Left forelimb (tissue), 1 donor: Measurements from ENCODE around the gene GIMD1.
"Not testable (repeated sequence)": the region's sequence is repeated elsewhere in the genome, so short reads cannot be mapped to it uniquely, and the experiment has no call there.

Source experiments
- DNase-seq: peaks from one replicate; pipeline ENCODE4 v3.0.0-alpha.2; 2018; ENCODE audit warnings: low spot score

Gene GIMD1

DNA sequence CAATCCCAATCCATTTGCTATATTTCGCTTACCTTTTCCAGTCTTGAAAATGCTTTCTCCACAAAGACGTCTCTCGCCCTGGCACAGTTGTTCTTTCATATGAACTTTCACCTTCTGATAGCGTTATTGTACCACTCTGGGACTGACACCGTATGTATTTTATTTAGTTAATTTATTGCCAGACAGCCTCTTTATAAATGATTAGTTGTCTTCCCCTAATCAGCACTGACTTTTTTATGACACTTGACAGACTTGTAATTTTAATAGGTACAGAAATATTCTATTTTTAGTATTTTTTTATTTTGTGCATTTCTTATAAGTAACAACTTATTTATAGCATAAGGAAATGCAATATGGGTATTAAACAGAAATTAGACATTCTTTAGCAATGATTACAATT lies at the start of gene GIMD1:
TSS of gene GIMD1 (minus strand) at position 101 of the 400 bp plus-strand sequence. CDS start 1,343 bp downstream, outside the sequence.
- DNase-seq: no peak

DNA sequence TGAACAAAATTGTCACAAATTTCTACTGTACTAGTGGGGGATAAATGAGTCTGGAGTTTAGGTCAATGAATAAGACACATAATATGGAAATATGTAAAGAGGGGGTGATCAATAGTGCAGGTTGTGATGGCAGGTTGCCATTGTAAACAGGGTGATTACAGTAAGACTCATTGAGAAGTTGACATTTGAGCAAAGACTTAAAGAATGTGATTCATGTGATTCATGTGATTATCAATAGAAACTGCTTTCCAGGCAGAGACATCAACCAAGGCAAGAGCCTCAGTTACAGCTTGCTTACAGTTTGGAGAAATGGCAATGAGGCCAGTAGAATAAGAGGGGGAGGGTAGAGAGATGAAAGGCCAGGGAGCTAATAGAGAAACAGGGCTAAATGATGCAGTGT lies 45.8 kb upstream of the GIMD1 start:
- DNase-seq: no peak

- no peak for DNase-seq
Observed at GRCh38 chr4:106409901-106410889, 41.6 kb upstream of the GIMD1 start.

- DNase-seq: not testable (repeated sequence)
Observed at GRCh38 chr4:106408004-106408403, 39.4 kb upstream of the GIMD1 start.

- DNase-seq: no peak
Observed at GRCh38 chr4:106401157-106401556, 32.6 kb upstream of the GIMD1 start.

GRCh38 chr4:106398898-106399297 lies 30.3 kb upstream of the GIMD1 start:
- not testable (repeated sequence) for DNase-seq

- DNase-seq: no peak
Observed at GRCh38 chr4:106395582-106395981, 27.0 kb upstream of the GIMD1 start.

- DNase-seq: no peak
Observed at GRCh38 chr4:106385853-106386393, 17.3 kb upstream of the GIMD1 start.

- no peak for DNase-seq
Observed at GRCh38 chr4:106384878-106385277, 16.3 kb upstream of the GIMD1 start.

DNA sequence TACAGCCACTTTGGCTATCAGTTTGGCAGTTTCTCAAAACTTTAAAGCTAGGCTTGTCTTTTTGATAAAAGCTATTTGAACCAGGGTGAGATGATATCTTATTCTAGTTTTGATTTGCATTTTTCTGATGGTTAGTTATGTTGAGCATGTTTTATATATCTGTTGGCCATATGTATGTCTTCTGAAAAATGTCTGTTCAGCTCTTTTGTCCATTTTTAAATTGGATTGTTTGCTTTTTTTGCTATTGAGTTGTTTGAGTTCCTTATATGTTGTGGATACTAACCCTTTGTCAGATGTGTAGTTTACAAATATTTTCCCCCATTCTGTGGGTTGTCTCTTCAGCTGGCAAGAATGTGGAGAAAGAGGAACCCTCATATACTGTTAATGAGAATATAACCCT lies 11.6 kb upstream of the GIMD1 start:
- DNase-seq: no peak

GRCh38 chr4:106373026-106373425 lies 4.4 kb upstream of the GIMD1 start:
- DNase-seq: no peak

GRCh38 chr4:106371161-106371560 lies 2.6 kb upstream of the GIMD1 start:
- DNase-seq: no peak

DNA sequence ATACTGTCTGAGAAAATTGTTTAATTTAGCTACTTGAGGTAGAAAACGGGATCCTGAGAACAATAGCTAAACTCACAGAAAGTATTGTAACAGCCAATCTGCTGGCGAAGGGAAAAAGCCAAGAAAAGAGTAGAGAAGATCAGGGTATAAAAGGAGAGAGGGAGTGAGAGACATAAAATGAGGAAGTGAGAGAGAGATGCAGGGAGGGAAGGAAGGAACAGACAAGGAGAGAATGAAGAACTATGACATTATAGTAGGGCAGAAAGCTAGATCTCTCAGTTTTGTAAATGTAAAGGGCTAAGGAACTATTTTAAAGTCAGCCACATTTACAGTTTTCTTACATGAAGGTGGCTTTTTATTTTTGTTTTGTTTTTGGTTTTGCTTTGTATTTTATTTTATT lies 1.6 kb upstream of the GIMD1 start:
- DNase-seq: no peak

GRCh38 chr4:106369456-106370060 lies 980 bp upstream of the GIMD1 start:
- DNase-seq: no peak

- no peak for DNase-seq
Observed at GRCh38 chr4:106367072-106367471, 1.5 kb downstream of the GIMD1 start.

GRCh38 chr4:106366026-106366425 lies 2.6 kb downstream of the GIMD1 start:
- no peak for DNase-seq

- no peak for DNase-seq
Observed at GRCh38 chr4:106365613-106366012, 3.0 kb downstream of the GIMD1 start.

- DNase-seq: no peak
Observed at GRCh38 chr4:106364282-106364681, 4.3 kb downstream of the GIMD1 start.

DNA sequence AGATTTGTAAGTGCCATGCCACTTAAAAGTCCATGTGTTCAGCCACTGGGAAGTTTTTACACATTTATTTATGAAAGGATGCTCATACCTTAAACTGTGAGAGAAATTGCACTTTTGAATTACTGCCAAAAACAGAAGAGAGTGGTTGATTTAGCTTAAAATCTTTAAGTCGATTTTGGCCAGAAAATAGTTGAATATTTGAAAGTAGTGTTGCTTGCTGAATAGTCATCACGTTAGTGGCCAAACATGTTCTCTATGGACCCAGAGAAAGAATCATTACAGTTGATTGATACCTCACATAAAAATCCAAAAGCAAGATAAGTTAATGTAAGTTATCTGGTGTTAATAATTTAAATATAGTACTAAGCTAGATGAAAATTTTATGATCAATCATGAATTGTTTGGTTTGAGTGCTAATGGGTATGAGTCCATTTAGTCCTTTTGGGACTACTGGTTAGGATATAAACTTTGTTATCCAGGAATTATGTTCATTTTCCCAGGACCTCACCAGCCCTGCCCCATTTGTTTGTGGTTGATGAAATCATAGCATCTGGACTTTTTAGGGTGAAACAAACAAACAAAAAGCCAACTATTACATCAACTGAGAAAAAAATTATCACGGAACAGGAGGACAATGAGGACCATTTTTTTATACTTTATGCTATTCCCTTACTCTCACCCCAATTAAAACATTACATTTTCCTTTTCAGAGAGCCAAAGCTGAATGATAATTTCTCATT lies 6.3 kb downstream of the GIMD1 start:
- DNase-seq: no peak

DNA sequence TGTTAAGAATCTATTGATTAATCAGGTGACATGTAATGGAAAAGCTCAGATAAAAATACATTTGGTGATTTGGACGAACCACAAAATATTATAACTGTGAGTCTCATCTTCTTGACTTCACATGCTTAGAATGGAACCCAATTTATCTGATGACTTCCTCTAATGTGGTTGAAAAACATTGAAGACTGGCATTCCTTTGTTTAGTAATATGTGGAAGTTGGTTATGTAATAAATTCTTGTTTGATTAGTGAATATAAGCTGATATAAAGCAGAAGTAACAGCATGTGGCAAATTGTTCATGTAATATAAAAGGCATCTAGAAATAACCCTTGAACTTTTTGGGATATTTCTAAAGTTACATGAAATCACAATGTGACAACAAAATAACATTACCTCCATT lies 9.7 kb downstream of the GIMD1 start:
- DNase-seq: no peak

DNA sequence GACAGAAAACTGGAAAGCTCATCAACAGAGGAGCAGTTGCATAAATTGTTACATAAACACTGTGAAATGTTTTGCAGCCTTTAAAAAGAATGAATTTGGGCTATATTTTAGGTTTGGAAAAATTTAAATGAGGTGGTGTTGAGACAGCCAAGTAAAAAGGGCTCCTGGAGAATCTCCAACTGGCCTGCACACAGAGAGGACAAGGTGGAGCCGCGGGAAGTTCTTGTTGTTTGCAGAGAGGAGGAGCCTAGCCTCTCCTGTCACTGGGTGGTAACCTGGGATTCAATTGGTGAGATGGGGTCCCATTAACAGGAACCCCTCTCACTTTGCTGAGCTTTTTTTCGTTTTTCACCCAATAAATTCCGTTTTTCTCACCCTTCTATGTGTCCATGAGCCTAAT lies 13.4 kb downstream of the GIMD1 start:
- no peak for DNase-seq

GRCh38 chr4:106353786-106354185 lies 14.8 kb downstream of the GIMD1 start:
- no peak for DNase-seq
